ENCODE data around the gene DENND1A.

DENND1A gene

DNA sequence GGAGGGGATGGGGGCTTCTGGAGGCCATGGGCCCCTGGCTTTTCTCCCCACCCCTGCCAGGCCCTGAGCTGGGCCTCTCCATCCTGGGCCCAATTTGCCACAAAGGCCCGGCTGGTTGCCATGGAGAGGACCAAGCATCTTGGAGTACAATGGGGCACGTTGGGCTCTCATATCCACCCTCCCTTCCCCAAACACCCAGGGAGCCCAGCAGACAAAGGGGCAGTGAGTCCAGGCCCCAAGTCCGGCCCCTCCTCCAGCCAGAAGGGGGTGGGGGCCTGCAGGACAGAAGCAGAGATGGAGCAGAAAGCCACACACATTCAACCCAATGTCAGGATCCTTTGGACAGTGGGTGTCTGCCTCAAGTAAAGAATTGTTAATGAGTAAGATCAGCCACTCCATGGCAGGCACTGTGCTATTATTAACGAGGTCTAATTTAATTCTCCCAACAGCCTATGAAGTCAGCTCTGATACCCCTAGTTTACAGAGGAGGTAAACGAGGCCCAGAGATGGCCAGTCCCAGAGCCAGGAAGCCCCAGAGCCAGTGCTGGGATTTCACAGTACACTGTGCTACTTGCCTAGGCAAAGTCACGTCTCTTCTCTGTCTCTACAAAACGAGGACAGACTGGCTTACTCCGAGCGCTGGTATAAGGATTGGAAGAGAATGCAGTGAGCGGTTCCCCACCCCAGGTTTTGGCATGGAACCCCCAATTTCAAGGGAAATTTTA is 571.6 kb downstream of the DENND1A start:
- peak; percentile 74 for DNase-seq (ENCODE audit: low read depth, low spot score)

DNA sequence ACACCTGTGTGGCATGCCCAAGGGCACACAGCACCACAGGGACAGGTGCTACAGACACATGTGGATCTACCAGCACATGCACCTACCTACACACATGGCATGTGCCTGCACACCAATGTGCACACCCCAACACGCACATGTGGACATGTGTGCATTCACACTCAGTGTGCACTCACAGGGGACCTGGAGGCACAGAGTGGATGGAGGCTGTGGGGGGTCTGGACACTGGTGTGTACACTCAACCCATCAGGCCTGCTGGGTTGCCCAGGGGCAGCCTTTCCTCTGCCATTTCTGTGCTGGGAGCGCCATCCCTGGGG is 572.2 kb downstream of the DENND1A start:
- no peak for DNase-seq (ENCODE audit: low read depth, low spot score)

DNA sequence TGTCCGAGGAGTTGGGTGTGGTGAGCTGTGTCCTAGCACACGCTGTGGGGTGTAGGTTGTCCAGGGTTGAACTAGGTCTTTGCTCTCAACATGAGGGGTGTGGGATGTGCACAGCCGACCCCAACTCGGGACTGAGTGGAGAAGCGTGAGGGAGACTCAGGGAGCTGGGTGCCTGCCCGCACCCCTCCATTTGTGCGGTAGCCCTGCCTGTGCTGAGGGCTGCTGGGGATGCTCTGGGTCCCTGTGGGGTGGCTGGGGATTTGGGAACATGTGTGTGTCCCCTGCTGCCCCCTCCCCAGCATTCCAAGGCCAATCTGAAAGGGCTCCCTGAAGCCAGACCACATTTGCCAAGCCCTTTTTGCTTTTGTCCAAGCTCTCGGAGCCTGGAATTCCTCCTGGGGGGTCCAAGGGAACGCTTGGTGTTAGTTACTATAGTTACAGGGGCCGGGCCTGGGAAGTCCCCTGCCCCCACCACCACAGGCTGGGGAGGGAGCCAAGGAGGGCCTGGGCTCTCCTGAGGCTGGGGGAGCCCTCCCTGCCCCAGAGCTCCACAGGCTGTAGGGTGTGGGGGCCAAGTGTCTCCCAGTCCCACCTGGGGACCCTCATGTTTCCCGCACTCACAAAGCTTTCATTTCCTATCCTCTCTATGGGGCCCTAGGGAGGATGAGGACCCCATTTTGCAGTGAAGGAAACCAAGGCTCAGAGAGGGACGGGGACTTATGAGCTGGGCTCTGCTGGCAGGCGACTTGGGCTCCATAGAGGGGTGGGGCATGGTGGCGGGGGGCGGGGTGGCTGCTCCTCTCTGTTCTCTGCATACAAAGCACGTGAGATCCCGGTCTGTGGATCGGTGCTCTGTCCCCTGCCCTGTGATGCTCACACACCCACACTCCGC is 572.8 kb downstream of the DENND1A start:
- peak; percentile 54 for DNase-seq (ENCODE audit: low read depth, low spot score)

GRCh38 chr9:123355761-123356431 is 574.0 kb downstream of the DENND1A start, which contains the start of gene CRB2:
TSS of gene CRB2 (plus strand) at chr9:123356197. CDS start at chr9:123356261, 64 bp downstream.
- DNase-seq (ENCODE audit: low read depth, low spot score): peak; percentile 81

DNA sequence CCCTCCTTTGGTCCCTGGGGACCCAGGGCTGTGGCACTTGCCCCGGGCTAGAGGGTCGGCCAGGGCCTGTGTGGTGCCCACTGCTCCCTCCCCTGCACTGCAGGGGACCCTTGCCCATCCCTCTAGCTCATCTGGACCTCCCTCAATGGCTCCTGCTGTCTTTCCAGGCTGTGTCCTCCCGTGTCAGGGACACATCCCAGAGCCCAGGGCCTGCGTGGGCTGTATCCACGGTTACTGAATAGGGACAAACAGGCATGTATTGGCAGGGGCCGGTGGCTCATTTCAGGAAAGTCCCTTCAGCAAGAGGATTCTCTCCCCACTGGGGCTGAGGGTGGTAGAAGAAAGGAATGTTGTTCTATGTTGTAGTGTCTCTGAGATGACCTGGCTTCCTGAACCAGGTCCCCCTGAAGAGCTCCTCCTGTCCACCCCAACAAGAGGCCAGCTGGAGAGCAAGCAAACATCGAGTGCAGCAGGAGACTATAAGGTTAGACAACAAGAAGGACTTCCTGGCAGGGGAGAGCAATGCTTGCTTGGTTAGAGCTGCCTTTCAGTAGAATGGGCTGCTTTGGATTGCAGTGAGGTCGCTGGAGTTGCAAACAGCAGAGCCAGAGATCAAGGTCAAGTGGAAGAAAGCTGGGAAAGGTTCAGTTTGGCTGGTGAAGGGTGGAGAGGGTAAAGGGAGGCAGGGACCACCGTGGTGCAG is 575.0 kb downstream of the DENND1A start:
- no peak for DNase-seq (ENCODE audit: low read depth, low spot score)

GRCh38 chr9:123353984-123354591 is 575.8 kb downstream of the DENND1A start:
- peak; percentile 88 for DNase-seq (ENCODE audit: low read depth, low spot score)

DNA sequence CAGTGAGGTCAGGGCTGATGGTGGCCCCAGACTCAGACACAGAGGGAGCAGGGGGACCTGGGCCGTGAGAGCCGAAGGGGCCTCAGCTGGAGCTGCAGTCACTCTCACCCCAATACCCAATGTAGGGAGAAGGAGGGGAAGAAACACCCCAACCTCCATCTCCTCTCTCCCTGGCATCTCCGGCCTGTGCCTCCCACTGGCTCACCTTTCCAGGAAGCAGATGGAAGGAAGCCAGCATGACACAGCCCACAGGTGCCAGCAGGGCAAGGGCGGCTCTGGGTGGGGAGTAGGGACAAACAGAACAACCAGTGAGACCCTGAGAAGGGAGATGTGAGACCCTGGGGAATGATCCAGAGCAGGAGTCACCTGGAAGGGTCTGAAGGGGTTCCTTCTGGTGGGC is 576.9 kb downstream of the DENND1A start:
- DNase-seq (ENCODE audit: low read depth, low spot score): no peak

DNA sequence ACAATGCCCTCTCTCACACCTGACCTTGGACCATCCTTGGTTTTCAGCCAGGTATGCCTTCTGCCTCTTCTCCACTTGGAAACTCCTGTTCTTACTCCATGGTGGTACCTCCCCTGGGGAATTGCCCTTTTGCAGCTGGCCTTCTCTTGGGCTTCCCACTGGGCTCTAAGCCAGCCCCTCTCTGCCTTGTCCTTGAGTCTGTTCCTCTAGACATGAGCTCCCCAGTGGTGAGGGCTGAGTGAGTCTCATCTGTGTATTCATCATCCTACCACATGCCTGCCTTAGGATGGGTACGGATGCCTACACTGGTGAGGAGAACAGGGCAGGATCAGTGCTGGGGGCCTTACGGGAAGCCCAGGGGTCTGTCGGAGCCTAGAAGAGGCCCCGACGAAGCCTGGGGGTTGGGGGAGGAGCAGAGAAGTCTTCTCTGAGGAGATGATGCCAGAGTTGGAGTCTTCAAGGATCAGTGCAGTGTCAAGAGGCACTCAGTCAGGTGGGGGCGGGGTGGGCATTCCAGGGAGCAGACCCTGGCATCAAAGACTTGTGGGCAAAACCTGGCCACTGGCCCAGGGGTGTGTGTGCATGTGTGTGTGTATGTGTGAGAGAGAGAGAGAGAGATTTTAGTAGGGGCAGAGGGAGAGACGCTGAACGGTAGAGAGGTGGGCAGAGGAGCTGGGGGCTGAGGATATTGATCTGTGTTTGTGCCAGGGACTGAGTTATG is 579.2 kb downstream of the DENND1A start:
- DNase-seq (ENCODE audit: low read depth, low spot score): no peak

DNA sequence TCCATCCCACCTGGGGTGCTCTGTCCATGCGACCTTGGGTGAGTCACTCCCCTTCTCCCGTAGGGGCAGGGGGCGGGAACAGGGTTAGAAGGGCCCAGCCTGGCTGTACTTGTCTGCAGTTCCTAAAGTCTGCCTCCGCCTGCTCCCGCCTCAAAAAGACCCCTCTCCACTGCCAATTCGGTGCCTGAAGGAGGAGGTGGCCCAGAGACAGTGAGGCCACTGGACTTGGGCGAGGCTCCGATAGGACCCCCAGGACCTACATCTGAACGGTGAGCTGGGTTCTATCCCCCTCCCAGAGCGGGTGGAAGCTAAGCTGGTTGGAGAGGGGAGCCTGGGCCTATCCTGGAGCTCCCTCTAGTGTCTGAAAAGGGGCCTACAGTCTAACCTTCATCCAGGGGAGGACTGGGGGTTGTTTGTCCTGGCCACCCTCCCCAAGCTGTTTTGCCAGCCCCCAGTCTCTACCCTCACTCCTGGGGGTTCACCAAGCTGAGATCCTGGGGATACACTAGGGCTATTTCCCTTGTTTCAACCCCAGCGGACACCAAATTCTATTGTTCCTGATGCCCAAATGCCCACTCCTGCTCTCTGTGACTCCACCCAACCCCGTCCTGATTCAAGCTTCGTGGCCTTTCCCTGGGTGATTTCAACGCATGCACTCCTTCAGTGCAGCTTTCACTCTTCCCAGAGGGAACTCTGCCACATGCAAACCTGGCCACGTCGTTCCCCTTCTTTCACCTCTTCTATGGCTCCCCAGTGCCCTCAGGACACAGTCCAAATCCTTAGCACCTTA is 580.0 kb downstream of the DENND1A start:
- peak; percentile 88 for DNase-seq (ENCODE audit: low read depth, low spot score)

DNA sequence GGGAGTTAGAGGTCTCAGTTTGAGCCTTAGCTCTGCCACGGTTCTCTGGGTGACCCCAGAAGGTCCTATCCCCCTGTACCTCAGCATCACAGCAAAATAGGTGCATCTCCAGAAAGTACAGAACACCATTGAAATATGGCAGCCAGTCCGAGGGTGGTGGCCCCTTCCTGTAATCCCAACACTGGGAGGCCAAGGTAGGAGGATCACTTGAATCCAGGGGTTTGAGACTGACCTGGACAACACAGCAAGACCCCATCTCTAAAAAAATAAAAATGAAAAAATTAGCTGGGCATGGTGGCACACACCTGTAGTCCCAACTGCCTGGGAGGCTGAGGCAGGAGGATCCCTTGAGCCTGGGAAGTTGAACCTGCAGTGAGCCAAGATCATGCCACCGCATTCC is 580.9 kb downstream of the DENND1A start:
- DNase-seq (ENCODE audit: low read depth, low spot score): no peak

DNA sequence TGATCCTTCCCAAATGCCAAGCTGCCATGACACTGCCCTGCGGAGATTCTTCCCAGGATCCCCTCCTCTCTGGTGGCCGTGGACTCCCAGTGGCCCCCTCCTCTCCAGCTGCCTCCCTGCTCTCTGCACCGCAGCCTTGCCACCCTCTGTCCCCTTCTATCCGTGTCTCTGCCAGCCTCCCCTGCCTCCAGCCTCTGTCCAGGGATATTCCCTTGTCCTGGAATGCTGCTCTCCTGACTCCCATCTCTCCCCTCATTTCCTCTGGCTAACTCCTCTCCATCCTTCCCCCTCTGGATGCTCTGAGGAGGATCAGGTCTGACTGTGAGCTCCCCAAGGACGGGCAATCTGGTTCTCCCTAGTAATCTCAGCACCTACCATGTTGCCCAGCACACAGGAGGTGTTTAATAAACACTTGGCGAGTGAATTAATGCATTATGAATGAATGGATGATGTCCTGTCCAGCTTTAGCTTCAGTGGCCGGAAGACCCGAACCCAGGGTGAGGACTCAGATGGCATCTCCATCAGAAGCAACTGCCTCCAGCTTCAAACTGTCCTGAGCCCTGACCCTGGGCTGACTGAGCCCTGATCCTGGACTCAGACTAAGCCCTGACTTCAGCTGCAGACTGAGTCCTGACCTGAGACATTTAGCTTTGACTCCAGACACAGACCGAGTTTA is 581.5 kb downstream of the DENND1A start:
- DNase-seq (ENCODE audit: low read depth, low spot score): no peak

DNA sequence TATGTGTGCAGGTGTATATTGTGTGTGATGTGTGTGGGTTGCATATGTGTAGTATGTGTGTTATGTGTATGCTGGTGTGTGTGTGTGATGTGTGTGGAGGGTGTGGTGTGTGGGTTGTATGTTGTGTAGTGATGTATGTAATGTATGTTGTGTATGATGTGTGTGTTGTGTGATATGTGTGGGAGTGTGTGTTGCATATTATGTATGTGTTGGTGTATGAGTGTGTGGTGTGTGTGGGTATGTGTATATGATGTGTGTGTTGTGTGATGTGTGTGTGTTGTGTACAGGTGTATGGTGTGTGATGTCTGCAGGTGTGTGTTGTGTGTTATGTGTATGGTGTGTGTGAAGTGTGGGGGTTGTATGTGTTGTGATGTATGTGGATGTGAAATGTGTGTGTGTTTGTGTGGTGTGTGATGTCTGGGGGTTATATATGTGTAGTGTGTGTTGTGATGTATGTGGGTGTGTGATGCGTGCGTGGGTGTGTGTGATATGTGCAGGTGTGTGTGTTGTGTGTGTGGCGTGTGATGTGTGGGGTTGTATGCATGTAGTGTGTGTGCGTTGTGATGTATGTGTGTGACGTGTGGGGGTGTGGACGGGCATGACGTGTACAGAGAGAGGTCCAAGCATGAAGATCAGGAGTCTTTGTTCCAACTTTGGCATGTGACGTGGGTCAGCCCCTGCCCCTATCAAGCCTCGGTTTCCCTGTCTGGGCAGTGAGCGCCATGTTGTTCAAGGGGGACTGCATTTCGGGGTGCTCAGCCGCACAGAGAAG is 582.5 kb downstream of the DENND1A start:
- no peak for DNase-seq (ENCODE audit: low read depth, low spot score)

DNA sequence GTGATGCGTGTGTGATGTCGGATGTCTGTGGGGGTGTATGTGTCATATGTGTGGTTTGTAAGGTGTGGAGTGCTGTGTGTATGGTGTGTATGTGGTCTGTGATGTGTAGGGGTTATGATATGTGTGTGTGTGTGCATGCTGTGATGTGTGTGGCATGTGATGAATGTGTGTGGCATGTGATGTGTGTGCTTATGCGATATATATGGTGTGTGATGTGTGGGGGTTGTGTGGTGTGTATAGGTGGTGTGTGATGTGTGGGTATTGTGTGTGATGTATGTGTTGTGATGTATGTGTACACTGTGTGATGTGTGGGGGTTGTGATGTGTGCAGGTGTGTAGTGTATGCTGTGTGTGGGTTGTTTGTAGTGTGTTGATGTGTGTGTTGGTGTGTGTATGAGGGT is 583.1 kb downstream of the DENND1A start:
- no peak for DNase-seq (ENCODE audit: low read depth, low spot score)

GRCh38 chr9:123346026-123346425 is 583.9 kb downstream of the DENND1A start:
- DNase-seq (ENCODE audit: low read depth, low spot score): no peak

DNA sequence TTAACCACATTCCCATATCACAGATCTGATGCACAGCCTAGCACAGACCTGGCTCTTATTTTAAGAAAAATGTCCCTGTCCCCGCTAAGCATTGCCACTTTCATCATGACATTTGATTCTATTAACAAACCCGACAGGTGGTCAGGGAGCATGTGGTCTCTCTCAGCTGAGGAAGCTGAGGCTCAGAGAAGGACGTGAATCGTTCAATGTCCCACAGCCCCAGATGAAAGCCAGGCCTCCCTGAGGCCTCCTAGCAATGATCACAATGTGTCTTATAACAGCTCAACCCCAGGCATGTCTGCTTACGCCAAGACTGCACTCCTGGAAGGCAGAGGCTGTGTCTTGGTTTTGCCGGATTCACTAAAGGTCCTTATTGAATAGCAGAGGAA is 584.4 kb downstream of the DENND1A start:
- DNase-seq (ENCODE audit: low read depth, low spot score): peak; percentile 68

GRCh38 chr9:123344192-123344949 is 585.6 kb downstream of the DENND1A start:
- no peak for DNase-seq (ENCODE audit: low read depth, low spot score)

- DNase-seq (ENCODE audit: low read depth, low spot score): no peak
These were observed 586.3 kb downstream of the DENND1A start for GRCh38 chr9:123343443-123344191.
